Left cardiac atrium (tissue), 4 donors: ENCODE data around the gene CNTNAP5. TPM values are rescaled to one million over a fixed set of nuclear protein-coding genes. Genes with fewer than 3 reads are reported as not detected.

Experiments used
- ATAC-seq, 2 donors: fragments of 200-7000 bp; cut with Tn5 transposase; one replicate each; pipeline ENCODE4 v1.9.1; 2020; ENCODE audit warnings: mild to moderate bottlenecking in 2 of 2, moderate library complexity in 2 of 2
- DNase-seq: peaks from one replicate; pipeline ENCODE4 v3.0.0-alpha.2; 2020
- intact Hi-C, 2 donors: fragments of 100-400 bp; cut with DNase I; formaldehyde crosslinking; loops; one replicate each; pipeline versions ENCODE4 v1.14.1 to v1.15.1; 2022 to 2023
- total RNA-seq, 2 donors: library from RNA; stranded (reverse); fragmentation: NEBNext Ultra II Directional; extraction: Animal tissue kit (Norgen Biotek cat#: 25700); gene quantifications; one replicate each; pipeline ENCODE4 v1.2.1, GENCODE V29; 2021
- donor health status: DM: no; HTN: yes; CAD: no.
- donor health status: DM: no; HTN: yes; CAD: no; lungs with severe emphysema.
- donor health status: DM: yes; HTN: yes; CAD: no.
- donor health status: Dilated cardiomyopathy.

Gene CNTNAP5
- total RNA-seq, 2 donors from 2014 or later: not detected

DNA sequence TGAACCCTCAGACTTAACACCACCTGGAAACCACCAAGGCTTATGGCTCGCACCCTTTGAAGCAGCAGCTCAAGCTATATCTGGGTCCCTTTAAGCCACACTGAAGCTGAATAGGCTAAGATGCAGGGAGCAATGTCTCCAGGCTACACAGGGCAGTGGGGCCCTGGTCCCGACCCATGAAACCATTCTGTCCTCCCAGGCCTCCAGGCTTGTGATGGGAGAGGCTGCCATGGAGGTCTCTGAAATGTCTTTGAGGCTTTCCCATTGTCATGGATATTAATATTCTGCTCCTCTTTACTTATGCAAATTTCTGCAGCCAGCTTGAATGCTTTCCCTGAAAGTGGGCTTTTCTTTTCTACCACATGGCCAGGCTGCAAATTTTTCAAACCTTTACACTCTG lies 608.7 kb downstream of the CNTNAP5 start:
- DNase-seq: no peak
- ATAC-seq: no peak
- intact Hi-C loops: no loop called here

DNA sequence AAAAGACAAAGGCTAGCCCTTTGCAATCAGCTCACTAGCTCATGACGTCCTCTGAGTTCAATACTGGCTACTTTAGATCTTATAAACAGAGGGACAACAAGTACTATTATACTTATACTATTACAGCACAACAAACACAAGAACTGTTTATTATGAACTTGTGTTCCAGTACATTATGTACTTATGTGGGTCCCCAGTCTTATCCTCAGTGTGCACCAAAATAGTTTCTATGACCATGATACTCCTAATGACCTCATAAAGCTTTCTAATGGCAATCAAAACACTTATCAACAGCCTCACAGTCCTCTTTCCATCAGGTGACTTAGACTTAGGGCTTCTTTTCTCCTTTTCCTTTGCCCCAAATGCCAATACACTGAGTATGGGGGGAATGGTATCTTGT lies 614.4 kb downstream of the CNTNAP5 start:
- no peak for DNase-seq
- no peak for ATAC-seq
- intact Hi-C loops: no loop called here

DNA sequence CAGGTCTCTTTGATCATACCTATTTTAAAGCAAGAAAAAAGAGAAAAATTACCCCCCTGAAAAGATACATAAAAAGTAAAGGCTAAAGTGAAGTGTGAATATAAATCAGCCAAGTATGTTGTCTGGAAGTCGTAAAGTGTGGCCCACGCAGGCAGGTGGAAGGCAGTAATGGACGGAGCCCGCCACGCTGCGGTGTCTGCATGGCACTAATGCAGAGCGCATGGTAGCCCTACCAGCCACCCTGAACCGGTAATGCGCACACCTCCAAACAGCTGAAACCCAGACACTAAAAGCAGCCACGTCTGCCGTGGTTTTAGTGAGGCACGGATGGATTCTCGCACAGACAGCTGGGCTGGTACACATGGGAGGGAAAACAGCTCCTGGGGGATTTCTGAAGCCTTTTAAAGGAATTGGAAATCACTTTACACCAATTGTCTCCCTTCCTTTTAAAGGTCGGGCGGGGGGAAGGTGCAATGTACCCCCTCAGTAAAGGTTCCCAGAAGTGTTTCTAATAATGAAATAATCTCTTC lies 615.2 kb downstream of the CNTNAP5 start:
- ATAC-seq (no peak), DNase-seq (no peak)
- intact Hi-C loops: no loop called here

DNA sequence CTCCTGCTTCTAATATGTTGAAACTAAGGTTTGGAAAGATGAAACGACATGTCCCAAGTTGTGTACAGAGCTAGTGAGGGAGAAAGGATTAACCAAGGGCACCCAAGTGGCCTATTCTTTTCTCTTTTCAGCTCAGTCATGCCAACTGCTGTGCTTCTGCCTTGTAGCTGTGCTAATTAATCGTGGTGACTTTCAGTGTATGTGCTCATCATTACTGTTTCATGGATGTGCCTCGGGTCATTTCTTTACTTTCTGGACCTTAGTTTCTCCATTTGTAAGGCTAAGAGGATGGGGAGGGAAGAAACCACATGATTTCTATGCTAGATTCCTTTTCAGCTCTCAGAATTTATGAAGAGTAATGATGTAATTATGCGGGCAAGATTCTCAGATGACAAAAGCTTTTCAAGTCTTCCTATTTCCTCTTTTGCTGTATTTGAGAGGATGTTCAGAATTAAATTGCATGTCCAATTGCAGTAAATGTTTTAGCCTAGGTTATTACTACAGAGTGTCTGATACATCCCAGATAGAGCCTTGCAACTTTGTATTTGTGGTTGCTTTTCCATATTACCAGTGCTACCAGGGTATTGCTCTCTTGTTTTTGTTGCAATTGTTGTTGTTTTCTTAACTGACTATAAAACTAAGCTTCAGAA lies 621.2 kb downstream of the CNTNAP5 start:
- DNase-seq (no peak), ATAC-seq (no peak)
- intact Hi-C loops: no loop called here

DNA sequence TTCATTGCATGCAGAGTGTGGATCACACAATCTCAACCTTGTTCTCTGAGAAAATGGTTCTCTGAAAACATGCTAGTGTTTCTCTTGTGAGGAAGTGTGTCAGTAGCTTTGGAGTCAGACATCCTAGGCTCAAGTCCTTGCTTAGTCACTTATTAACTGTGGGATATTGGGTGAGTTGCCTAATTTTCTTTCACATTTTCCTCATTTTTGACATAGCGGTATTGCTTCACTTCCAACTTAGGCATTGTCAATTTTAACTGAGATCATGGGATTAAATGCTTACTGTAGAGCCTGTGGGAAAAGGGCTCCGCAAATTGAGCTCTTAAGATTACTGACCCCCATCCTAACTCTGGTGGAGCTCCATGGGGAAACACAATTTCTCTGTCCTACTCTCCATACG lies 622.2 kb downstream of the CNTNAP5 start:
- intact Hi-C loops: no loop called here
- ATAC-seq: no peak
- DNase-seq: no peak

DNA sequence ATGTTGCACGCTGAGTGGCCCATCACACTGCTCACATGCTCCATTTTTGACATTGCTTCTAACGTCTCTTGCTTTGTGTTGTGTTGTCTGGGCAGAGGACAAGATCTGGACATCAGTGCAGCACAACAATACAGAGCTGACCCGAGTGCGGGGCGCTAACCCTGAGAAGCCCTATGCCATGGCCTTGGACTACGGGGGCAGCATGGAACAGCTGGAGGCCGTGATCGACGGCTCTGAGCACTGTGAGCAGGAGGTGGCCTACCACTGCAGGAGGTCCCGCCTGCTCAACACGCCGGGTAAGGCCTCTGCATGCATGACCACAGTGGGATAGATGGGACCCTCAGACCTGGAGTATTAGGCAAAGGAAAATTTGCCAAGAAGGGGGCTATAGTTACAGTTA lies 622.6 kb downstream of the CNTNAP5 start:
- intact Hi-C loops: no loop called here
- ATAC-seq (no peak), DNase-seq (no peak)

DNA sequence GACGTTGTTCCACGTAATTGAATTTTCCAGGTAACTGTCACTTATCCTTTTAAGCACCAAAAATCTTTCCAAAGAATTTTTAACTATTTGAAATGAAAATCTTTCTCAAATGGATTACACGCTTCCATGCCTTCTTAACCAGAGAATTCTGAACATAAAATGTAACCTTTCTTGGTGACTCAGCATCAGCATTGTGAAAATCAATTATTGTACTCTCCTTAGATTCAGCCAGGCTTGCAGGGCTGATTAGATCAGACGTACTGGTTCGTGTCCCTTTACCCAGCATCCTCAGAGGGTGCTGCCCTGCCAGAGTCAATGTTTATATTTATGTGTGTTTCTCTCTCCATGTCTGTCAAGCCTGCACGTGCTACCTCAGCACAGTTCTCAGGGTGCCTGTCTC lies 623.9 kb downstream of the CNTNAP5 start:
- ATAC-seq (no peak), DNase-seq (no peak)
- intact Hi-C loops: no loop called here

DNA sequence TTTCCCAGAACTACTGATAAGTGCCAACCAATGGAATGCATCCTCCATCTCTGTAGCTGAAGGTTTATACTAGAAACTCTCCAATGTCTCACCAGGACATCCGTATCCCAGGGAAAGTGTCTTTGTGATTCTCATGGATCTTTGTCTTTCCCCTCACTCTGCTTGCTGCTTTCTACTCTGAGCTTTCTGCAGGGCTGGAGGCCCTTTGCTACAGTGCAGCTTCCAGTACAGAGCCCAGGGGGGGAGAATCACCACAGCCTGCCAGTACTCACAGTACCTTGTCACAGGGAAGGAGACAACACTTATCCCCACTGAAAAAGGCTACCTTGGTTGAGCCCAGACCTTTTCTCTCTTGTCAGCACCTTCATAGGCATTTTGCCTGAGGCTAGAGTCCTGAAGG lies 627.0 kb downstream of the CNTNAP5 start:
- ATAC-seq (no peak), DNase-seq (no peak)
- intact Hi-C loops: no loop called here

DNA sequence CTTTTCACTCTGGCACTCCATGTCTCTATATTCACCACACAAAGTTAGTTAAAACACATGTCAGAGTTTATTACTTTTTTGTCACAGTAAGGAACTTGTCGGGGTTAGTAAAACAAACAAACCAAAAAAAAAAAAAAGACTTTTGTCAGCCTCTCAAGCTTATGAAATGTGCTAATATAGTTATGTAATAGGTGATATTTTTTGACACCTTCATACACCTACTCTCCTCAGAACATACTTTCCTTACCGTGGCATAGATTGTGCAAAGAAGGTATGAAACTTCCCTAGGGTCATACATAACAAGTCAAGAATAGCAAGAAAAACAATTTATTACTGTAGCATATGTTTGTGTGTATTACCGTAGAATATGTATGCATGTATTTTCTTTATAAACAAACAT lies 633.3 kb downstream of the CNTNAP5 start:
- intact Hi-C loops: no loop called here
- ATAC-seq (no peak), DNase-seq (no peak)

DNA sequence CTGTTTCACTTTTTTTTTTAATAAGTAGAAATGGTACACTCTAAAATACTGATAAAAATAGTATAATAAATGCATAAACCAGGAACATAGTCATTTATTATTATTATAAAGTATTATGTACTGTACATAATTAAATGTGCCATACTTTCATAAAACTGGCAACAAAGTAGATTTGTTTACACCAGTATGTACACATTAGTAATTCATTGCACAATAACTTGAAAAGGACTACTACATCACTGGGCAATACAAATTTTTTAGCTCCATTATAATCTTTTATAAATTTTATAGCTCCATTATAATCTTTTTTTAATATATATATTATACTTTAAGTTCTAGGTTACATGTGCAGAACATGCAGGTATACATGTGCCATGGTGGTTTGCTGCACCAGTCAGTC lies 636.5 kb downstream of the CNTNAP5 start:
- ATAC-seq (no peak), DNase-seq (no peak)
- intact Hi-C loops: no loop called here

DNA sequence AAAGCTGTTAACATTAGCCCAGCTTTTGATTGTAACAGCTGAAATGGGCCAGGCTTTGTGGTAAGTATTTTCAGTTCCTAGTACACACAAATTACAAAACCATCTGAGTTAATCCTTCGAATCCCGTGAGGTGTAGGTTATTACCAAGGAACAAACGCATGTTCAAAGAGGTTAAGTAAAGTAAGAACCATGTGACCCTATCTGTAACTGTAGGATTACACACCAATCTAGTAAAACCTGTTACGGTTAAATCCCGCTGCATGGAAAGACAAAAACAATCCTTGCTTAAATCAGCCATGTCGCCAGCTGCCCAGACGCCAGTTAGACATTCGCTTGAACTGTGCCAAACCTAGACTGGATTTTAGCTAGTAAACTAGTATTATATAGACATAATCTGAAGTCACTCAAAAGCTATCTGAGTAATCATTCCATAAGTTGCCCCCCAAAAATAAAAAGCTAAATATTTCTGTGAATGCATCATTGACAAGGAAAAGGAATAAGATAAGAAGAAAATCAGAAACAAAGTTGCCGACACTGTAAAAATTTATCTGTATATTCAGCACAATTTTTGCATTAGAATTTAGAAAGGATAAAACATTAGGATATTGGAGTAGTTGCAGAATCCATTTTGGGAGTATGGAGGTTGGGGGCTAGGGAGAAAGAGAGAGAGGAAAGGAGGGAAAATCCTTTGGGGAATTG lies 638.0 kb downstream of the CNTNAP5 start:
- no peak for DNase-seq

DNA sequence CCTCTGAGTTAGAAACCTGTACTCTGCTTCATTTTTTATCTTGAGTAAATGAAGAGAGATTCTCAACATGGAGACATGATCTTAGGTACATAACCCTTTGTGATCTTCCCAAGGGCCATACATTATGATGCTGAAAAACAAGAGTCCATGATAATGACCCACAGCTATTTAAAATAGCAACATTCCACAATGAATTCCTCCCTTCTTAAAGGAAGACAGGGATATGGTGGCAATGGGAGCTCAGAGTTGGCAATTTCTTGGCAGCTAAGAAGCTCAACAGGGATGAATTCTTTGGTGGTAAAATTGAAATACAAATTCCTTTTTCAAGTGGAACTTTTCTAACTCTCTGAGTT lies 638.5 kb downstream of the CNTNAP5 start:
- intact Hi-C loops: no loop called here
- DNase-seq: no peak
- ATAC-seq: no peak

More for the DNA sequence above, 638.0 kb downstream of the CNTNAP5 start:
- ATAC-seq: no peak
- intact Hi-C loops: no loop called here

DNA sequence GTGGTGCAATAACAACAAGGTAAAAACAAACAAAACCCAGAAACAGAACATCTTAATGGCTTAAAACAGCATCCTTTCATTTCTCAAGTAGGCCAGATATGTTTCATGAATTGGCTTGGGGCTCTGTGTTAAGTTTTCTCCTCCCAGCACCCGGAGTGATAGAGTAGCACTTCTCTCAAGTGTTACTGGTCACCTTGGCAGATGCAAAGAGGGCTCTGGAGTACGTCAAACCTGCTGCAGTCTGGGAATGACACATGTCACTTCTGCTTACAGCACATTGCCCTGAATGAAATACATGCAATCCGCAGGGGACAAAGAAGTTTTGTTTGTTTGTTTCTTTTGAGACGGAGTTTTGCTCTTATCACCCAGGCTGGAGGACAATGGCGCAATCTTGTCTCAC lies 639.3 kb downstream of the CNTNAP5 start:
- peak; percentile 68 to 80 for ATAC-seq
- no peak for DNase-seq
- intact Hi-C loops: no loop called here

DNA sequence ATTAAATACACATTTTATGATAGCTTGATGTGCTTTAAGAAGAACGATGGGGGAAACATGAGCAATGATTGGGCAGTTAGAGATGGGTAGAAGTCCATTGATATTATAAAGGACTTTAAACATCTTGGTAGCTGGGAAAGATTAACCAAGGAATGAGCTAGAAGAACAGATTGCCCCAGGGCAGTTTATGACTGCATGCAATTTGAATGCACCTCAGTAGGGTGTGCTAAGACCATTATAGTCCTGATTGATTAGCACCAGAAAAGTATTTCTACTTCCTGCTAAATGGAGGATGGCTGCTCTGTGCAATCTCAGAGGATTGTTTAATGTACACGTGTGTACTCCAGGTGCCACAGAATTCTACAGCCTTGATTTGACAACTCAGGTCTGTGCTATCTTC lies 641.9 kb downstream of the CNTNAP5 start:
- no peak for DNase-seq
- no peak for ATAC-seq
- intact Hi-C loops: no loop called here

DNA sequence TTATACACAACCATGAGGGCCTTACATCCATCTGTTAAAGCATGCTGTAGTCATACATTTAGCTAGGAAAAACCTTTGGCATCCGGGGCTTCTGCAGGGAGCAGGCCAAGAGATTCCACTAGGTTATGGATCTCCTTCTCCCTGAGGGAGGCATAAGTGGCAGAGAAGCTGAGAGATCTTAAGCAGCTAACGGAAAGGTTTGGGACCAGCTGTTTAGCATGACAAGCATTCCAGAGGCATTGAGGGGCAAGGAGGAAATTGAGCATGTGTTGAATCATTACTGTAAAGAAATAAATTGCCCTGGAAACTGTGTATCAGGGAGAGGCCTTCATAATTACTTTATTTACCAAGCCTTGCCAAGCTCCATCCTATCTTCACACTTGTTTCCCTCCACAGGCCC lies 643.1 kb downstream of the CNTNAP5 start:
- no peak for ATAC-seq
- intact Hi-C loops: no loop called here
- no peak for DNase-seq

DNA sequence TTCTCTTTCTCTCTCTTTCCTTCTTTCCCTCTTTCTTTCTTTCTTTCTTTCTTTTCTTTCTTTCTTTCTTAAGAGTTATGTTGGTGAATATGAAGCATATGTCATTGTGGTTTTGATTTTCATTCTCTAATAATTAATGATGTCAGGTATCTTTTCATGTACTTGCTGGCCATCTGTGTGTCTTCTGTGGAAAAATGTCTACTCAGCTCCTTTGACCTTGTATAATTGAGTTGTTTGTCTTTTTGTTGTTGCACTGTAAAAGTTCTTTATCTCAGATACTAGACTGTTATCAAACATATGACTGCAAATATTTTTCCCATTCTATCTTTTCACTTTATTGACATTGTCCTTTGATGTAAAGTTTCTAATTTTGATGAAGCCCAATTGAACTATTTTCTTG lies 645.1 kb downstream of the CNTNAP5 start:
- intact Hi-C loops: no loop called here
- DNase-seq (no peak), ATAC-seq (no peak)

DNA sequence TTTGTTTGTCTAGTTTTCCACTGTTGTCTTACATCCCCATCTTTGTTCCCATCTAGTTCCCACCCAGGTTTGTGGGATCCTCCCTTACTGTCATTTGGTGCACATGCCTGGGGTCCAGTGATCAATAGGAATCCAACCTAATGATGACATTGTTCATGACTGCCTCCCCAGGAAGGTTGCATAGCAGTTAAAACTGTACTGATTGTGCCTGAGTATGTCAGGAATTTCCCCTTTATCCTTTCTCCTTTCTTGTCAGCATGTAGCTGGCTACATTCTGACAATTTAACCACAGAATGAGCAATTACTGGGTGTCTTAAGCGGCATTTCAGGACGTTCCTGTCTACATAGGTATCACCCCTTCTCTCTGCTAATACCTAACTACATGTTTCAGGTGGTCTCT lies 653.0 kb downstream of the CNTNAP5 start:
- ATAC-seq (no peak), DNase-seq (no peak)
- intact Hi-C loops: no loop called here

DNA sequence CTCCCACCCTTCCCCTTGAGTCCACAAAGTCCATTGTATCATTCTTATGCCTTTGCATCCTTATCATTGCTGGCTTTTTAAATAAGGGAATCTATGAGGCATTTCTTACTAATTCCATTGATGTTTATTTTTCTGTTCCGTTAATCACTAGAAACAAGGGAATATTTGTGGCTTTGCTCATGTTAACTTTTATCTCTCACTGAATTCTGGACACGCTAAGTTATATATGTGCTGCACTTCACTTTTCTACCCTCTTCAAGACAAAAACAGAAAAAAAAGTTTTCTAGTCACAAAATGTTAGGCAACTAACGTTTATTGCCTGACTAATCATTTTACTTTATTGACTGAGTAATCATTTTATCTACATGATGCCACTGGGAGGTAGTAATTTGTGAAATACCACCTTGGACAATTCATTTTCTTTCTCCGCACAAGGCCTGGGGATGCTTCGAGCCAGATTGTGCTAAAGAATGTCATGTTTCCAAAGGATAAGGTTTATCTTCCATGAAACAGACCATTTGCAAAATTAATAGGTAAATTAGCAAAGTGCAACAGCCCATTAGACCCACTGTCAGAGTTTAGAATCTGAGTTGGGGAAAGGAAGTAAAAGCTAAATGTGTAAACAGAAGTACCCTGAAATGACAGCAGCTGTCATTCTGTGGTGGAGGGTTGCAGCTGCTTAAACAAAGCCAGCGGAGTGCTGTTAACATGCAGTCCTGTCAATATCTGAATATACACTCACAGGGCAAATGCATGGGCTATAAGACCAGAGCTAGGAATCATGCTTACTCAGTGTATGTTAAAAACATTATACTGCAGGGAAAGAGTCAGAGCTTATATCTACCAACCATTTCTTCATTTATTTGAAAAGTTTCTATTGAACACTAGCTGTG lies 658.7 kb downstream of the CNTNAP5 start:
- intact Hi-C loops: no loop called here
- DNase-seq (no peak), ATAC-seq (no peak)

DNA sequence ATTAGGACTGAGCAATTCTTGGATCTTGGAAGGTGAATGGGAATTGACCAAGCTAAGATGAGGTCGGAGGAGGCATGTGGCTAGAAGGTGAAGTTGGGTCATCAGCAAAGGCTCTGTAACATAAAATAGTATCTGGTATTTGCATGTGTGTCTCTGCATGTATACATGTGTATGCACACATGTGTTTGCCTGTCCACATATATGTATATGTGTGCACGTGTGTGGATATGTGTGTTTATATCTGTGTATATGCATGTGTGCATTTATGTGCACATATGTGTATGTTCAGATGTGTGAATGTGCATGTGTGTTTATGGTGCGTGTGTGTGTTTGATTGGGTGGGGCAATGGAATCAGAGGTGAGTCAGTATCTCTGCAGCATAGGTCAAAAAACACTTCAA lies 664.3 kb downstream of the CNTNAP5 start:
- no peak for ATAC-seq
- intact Hi-C loops: no loop called here
- DNase-seq: no peak

DNA sequence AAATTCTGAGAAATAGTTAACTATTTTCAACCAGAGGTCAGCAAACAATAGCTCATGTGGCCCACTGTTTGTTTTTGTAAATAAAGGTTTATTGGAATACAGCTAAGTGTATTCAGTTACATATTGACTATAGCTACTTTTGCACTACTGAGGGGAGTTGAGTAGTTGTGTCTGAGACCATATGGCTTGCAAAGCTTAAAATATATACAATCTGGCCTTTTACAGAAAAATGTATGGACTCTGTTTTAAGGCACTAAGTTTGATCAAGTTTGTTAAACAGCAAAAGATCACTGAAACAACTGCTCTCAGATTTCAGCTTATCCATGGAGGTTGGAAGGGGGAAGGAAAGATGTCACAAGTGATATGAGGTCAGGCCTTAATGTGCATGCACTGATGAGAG lies 667.1 kb downstream of the CNTNAP5 start:
- DNase-seq: no peak
- ATAC-seq: no peak
- intact Hi-C loops: no loop called here
